Mucosa of stomach (tissue), 1 donor: Measurements from ENCODE around the gene MYO1H.

Experiments used
- H3K27me3 ChIP-seq: one replicate; pipeline ENCODE4 v1.7.0; 2013; ENCODE audit warnings: mild to moderate bottlenecking, low read length; ENCODE audit not compliant: control insufficient read depth, insufficient read depth
- H3K36me3 ChIP-seq: one replicate; pipeline ENCODE4 v1.7.0; 2013; ENCODE audit warnings: low read length; ENCODE audit not compliant: control insufficient read depth, insufficient read depth
- H3K4me1 ChIP-seq: one replicate; pipeline ENCODE4 v1.7.0; 2013; ENCODE audit warnings: mild to moderate bottlenecking, low read length; ENCODE audit not compliant: control insufficient read depth, insufficient read depth
- H3K4me3 ChIP-seq: one replicate; pipeline ENCODE4 v1.7.0; 2013; ENCODE audit warnings: low read length
- H3K9ac ChIP-seq: one replicate; pipeline ENCODE4 v1.7.0; 2013; ENCODE audit warnings: mild to moderate bottlenecking, low read length, moderate library complexity
- H3K9me3 ChIP-seq: one replicate; pipeline ENCODE4 v1.7.0; 2013; ENCODE audit warnings: mild to moderate bottlenecking, low read length, moderate library complexity; ENCODE audit not compliant: control insufficient read depth
- donor health status: Pancreatic carcinoma.

MYO1H gene

GRCh38 chr12:109495012-109495411 lies 147.3 kb downstream of the MYO1H start:
- Histone ChIP-seq H3K9ac (no peak overlapping the region), H3K27me3 (no peaks in the 10 kb centered on the region), H3K9me3 (no peaks in the 10 kb centered on the region), H3K4me3 (no peak overlapping the region), H3K36me3 (peaks cover 9% of the 10 kb centered on the region), H3K4me1 (no peaks in the 10 kb centered on the region)

- Histone ChIP-seq H3K27me3 (no peaks in the 10 kb centered on the region), H3K9me3 (no peaks in the 10 kb centered on the region), H3K9ac (no peak overlapping the region), H3K36me3 (peaks cover 13% of the 10 kb centered on the region), H3K4me1 (no peaks in the 10 kb centered on the region), H3K4me3 (no peak overlapping the region)
Measured at GRCh38 chr12:109496306-109496705, 148.6 kb downstream of the MYO1H start.

DNA sequence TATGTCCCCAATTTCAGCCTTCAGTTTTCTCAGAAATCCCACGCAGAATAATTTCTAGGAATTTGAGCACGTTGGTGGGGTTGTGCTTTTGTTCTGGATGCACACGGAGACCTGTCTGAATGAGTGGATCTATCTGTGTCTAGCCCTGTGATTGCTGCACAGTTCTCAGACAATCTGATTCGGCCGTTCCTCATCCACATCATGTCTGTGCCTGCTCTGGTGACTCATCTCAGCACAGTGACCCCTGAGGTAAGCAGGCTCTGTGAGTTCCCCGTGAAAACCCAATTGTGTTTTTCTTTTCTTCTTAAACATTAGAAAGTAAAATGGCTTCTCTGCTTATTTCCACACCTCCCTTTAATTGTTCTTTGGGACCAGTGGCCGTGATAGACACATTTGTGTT lies 150.0 kb downstream of the MYO1H start:
- H3K9ac ChIP-seq = no peak overlapping the region
- H3K4me3 ChIP-seq = no peak overlapping the region
- H3K9me3 ChIP-seq = no peaks in the 10 kb centered on the region
- H3K27me3 ChIP-seq = no peaks in the 10 kb centered on the region
- peaks cover 13% of the 10 kb centered on the region for H3K36me3 ChIP-seq
- H3K4me1 ChIP-seq = no peaks in the 10 kb centered on the region
